Anterior cingulate cortex (tissue), 58 donors: Measurements from ENCODE around the gene RUFY1.
"Not testable (repeated sequence)": the region's sequence is repeated elsewhere in the genome, so short reads cannot be mapped to it uniquely, and the experiment has no call there.

Experiments used
- DNase-seq, 58 donors: peaks; one replicate each; lab custom pipeline; 2025; lab: John Stamatoyannopoulos, UW

The RUFY1 gene

GRCh38 chr5:179653135-179653534 is 102.8 kb downstream of the RUFY1 start:
- DNase-seq: not testable (repeated sequence)

GRCh38 chr5:179657302-179658178 is 107.2 kb downstream of the RUFY1 start:
- not testable (repeated sequence) for DNase-seq

DNA sequence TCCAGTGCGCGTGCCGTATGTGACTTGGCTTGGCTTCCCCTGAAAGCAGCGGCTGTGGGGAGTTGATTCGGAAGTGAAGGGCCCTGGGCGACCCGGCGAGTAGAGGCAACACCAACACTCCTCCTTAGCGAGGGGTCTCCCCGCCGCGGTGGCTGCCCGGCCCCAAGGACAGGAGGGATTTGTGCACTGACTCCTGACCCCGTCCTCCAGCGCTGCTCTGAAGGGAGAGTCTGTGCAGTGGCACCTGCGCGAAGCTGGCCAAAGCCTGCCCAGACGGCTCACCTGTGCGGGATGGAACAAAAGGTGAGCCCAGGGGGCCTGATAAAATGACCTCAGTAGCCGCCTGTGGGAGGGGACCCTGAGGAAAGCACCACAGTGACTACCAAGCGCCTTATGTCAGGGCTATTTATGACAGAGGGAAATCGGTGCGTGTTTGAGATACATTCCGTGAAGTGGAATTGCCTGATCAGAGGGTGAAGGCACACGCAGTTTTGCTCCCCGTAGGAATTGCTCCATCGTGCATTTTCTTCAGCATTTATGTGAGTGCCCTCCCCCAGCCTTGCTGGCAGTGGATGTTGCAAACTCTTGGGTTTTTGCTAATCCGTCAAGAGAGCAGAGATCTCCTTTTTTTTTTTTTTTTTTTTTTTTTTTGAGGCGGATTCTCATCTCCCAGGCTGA is 108.0 kb downstream of the RUFY1 start:
- DNase-seq: peak in 4 of 58 donors; percentile 2 to 13 (median 8)
